Osteocyte (in vitro differentiated cells): ENCODE data around the gene ASIC4. TPM values are rescaled to one million over a fixed set of nuclear protein-coding genes. Genes with fewer than 3 reads are reported as not detected.

ENCODE experiments used
- DNase-seq: peaks from one replicate; pipeline ENCODE4 v3.0.0; 2021; ENCODE audit warnings: mixed read lengths; ENCODE audit not compliant: unreplicated experiment; ENCODE audit errors: extremely low spot score
- H3K27ac Mint-ChIP-seq: one replicate; pipeline ENCODE4 v1.8.0; 2021; ENCODE audit warnings: mild to moderate bottlenecking, mixed read lengths; ENCODE audit not compliant: unreplicated experiment
- H3K27me3 Mint-ChIP-seq: one replicate; pipeline ENCODE4 v1.8.0; 2021; ENCODE audit warnings: mixed read lengths; ENCODE audit not compliant: unreplicated experiment
- H3K36me3 Mint-ChIP-seq: one replicate; pipeline ENCODE4 v1.8.0; 2021; ENCODE audit warnings: mixed read lengths; ENCODE audit not compliant: unreplicated experiment
- H3K4me1 Mint-ChIP-seq: one replicate; pipeline ENCODE4 v1.8.0; 2021; ENCODE audit warnings: mixed read lengths; ENCODE audit not compliant: unreplicated experiment
- H3K4me3 Mint-ChIP-seq: one replicate; pipeline ENCODE4 v1.8.0; 2021; ENCODE audit warnings: mild to moderate bottlenecking, moderate library complexity, mixed read lengths; ENCODE audit not compliant: unreplicated experiment
- H3K9me3 Mint-ChIP-seq: one replicate; pipeline ENCODE4 v1.8.0; 2021; ENCODE audit warnings: mixed read lengths; ENCODE audit not compliant: unreplicated experiment
- total RNA-seq: library from RNA; stranded (reverse); gene quantifications from 2 replicates; pipeline ENCODE4 v1.2.1, GENCODE V29; 2021
- TF ChIP-seq, protein P1 (sequence below): fragments of 200-600 bp; sonication (generic); IDR thresholded peaks from 2 replicates; pipeline ENCODE4 v1.5.0; 2021; ENCODE audit warnings: antibody characterized with exemption, mild to moderate bottlenecking, moderate library complexity

ASIC4 gene
- total RNA-seq, 1 donor from 2014 or later, result 0.11 TPM

DNA sequence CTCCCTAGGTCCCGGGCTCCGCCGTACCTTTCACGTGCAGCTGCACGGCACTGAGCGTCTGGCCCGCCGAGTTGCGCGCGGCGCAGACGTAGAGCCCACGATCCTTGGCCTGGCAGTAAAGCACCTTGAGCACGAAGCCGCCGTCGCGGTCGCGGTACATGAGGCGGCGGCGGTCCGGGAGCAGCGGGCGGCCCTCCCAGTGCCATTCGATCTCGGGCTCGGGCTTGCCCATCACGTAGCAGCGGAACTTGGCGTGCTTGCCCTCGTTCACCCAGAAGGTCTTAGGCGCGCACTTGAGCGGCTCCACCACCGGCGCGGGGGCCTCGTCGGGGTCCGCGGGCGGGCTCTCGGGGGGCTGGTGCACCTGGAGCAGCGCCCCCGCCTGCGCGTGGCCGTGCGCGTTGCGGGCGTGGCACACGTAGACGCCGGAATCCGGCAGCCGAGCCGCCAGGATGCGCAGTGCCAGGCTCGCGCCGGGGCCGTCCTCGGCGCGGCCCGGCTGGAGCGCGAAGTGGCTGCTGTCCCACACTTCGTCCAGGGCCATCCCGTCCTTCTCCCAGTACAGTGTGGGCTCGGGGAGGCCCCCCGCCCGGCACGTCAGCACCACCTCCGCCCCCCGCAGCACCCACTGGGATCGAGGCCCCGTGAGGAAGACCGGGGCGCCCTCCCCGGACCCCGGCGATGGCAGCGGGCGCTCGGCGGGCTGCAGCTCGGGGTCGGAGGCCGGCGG lies 56.1 kb downstream of the ASIC4 start:
- Mint-ChIP-seq H3K27me3 (no peaks in the 10 kb centered on the region), H3K9me3 (no peaks in the 10 kb centered on the region), H3K4me1 (peaks cover 22% of the 10 kb centered on the region), H3K27ac (peak overlapping the region; percentile 54), H3K4me3 (peak overlapping the region; percentile 77), H3K36me3 (peaks cover 23% of the 10 kb centered on the region)
- TF ChIP-seq, protein P1, sequence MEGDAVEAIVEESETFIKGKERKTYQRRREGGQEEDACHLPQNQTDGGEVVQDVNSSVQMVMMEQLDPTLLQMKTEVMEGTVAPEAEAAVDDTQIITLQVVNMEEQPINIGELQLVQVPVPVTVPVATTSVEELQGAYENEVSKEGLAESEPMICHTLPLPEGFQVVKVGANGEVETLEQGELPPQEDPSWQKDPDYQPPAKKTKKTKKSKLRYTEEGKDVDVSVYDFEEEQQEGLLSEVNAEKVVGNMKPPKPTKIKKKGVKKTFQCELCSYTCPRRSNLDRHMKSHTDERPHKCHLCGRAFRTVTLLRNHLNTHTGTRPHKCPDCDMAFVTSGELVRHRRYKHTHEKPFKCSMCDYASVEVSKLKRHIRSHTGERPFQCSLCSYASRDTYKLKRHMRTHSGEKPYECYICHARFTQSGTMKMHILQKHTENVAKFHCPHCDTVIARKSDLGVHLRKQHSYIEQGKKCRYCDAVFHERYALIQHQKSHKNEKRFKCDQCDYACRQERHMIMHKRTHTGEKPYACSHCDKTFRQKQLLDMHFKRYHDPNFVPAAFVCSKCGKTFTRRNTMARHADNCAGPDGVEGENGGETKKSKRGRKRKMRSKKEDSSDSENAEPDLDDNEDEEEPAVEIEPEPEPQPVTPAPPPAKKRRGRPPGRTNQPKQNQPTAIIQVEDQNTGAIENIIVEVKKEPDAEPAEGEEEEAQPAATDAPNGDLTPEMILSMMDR, result peak; percentile 9
- DNase-seq, result no peak

DNA sequence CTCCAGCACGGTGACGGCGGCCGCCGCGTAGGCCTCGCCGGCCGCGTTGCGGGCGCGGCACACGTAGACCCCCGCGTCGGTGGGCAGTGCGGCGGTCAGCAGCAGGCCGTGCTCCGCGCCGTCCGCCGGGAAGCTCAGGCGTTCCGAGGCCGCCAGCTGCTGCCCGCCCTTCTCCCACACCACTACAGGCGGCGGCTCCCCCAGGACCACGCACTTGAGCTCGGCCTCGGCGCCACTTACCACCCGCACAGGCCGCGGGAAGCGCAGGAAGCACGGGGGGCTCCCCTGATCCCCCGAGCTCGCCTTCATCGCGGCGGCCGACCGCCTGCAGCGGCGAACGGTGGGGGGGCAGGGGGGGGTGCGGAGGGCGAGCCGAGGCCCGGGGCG lies 56.6 kb downstream of the ASIC4 start:
- Mint-ChIP-seq H3K4me3 (peak overlapping the region; percentile 64), H3K27me3 (no peaks in the 10 kb centered on the region), H3K27ac (no peak overlapping the region), H3K36me3 (peaks cover 20% of the 10 kb centered on the region), H3K4me1 (peaks cover 22% of the 10 kb centered on the region), H3K9me3 (no peaks in the 10 kb centered on the region)
- TF ChIP-seq, protein P1, result no peak
- no peak for DNase-seq

DNA sequence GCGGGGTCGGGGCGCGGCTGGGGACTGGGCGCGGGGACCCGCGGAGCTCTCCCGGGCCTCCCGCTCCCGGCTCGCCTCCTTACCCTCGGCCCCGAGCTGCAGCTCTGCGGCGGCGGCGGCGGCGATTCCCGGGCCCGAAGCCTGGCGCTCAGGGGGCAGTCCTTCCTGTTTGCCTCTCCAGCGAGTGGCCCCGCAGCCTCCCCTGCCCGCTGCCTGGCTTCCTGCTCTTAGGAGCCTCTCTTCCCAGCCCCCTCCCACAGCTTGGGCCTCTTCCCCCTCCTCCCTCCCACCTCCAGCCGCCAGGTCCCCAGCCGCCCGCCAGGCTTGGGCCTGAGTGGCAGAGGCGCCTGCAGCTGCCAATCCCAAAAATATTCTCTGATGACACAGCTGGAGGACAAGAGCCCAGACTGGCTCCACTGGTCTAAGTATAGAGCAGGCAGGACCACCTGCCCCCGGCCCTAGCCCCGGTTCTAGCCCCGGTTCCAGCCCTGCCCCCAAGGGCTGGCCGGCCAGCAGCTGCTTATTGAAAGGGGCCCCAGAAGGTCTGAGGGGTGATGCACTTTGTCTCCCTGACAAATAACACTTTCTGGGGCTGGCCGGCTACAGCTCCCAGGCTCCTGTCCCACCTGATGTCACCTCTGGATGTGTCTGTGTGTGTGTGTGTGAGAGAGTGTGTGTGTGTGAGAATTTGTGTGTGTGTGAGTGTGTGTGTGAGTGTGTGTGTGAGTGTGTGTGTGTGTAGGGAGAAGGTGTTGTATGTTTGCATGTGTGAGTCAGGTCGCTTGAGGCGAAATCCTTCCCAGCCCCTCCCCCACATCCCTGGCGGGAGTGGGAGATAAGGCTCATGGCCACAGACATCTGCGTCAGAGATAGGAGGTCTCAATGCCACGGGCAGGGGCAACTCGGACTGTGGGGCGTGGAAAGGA lies 57.3 kb downstream of the ASIC4 start, which contains the start of gene OBSL1:
OBSL1 (minus strand) TSS at position 229 of the 926 bp plus-strand sequence. CDS start 307 bp downstream, outside the sequence.
- peaks cover 14% of the 10 kb centered on the region for H3K36me3 Mint-ChIP-seq
- peak within 1 kb of the TSS; percentile 71 for H3K4me3 Mint-ChIP-seq
- H3K4me1 Mint-ChIP-seq, result peaks cover 22% of the 10 kb centered on the region
- H3K27me3 Mint-ChIP-seq, result no peaks in the 10 kb centered on the region
- DNase-seq, result peak; percentile 91
- no peaks in the 10 kb centered on the region for H3K9me3 Mint-ChIP-seq
- TF ChIP-seq, protein P1, result no peak
- peak within 1 kb of the TSS; percentile 78 for H3K27ac Mint-ChIP-seq

DNA sequence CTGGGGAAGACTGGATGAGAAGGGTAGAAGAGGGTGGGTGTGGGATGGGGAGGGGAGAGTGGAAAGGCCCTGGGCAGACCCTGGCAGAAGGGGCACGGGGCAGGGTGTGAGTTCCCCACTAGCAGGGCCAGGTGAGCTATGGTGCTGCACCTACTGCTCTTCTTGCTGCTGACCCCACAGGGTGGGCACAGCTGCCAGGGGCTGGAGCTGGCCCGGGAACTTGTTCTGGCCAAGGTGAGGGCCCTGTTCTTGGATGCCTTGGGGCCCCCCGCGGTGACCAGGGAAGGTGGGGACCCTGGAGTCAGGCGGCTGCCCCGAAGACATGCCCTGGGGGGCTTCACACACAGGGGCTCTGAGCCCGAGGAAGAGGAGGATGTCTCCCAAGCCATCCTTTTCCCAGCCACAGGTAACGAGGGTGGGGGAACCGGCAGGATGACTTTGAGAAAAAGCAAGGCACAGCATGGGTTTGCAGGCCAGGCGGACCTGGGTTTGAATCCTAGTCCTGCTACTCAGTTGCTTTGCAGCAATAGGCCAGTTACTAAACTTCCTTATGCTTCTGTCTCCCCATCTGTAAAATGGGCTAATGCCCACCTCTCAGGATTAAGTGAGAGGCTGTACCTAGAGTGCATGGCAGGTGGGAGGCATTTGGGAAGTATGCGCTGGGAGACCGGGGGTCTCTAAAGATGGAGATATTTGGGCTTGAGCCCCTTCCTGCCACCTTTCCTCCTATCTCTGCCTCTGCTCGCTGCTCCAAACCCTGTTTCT lies 58.1 kb downstream of the ASIC4 start, which contains the start of gene INHA:
INHA (plus strand) TSS at position 74 of the 765 bp plus-strand sequence; CDS start at position 139, 65 bp downstream.
- H3K4me3 Mint-ChIP-seq, result peak within 1 kb of the TSS; percentile 71
- H3K4me1 Mint-ChIP-seq, result peaks cover 28% of the 10 kb centered on the region
- peak within 1 kb of the TSS; percentile 78 for H3K27ac Mint-ChIP-seq
- TF ChIP-seq, protein P1, result no peak
- H3K27me3 Mint-ChIP-seq, result peaks cover 6% of the 10 kb centered on the region
- peaks cover 9% of the 10 kb centered on the region for H3K36me3 Mint-ChIP-seq
- no peaks in the 10 kb centered on the region for H3K9me3 Mint-ChIP-seq
- no peak for DNase-seq
